Inferior parietal cortex (tissue), 1 donor: ENCODE measurements around the gene PACS1.
A peak's percentile ranks its signal among the peaks of the same experiment; 100 is the strongest.
"Not testable (repeated sequence)": the region's sequence is repeated elsewhere in the genome, so short reads cannot be mapped to it uniquely, and the experiment has no call there.

Source experiments
- DNase-seq: peaks from one replicate; pipeline ENCODE4 v3.0.0-alpha.2; 2016; ENCODE audit errors: extremely low spot score

Gene PACS1

DNA sequence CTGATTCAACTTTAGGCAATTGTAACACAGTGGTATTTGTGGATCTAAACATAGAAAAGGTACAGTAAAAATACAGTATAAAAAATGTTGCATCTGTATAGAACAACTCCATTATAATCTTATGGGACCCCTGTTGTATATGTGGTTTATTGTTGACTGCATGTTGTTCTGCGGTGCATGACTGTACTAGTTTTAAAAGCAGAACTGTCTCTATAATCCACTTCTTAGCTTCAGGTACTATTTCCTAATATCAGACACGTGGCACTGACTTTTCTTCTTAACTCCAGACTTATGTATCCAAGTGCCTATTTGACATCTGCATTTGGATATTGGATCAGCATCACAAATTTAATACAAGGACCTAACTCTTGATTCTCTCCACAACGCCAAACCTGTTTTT is 41.1 kb downstream of the PACS1 start:
- no peak for DNase-seq

GRCh38 chr11:66112041-66112491 is 42.0 kb downstream of the PACS1 start:
- DNase-seq = no peak

GRCh38 chr11:66112601-66113499 is 42.8 kb downstream of the PACS1 start:
- DNase-seq = no peak

GRCh38 chr11:66114957-66115356 is 44.9 kb downstream of the PACS1 start:
- DNase-seq = not testable (repeated sequence)

GRCh38 chr11:66115638-66116301 is 45.7 kb downstream of the PACS1 start:
- no peak for DNase-seq

- DNase-seq = no peak
Observed at GRCh38 chr11:66116576-66117361, 46.7 kb downstream of the PACS1 start.

DNA sequence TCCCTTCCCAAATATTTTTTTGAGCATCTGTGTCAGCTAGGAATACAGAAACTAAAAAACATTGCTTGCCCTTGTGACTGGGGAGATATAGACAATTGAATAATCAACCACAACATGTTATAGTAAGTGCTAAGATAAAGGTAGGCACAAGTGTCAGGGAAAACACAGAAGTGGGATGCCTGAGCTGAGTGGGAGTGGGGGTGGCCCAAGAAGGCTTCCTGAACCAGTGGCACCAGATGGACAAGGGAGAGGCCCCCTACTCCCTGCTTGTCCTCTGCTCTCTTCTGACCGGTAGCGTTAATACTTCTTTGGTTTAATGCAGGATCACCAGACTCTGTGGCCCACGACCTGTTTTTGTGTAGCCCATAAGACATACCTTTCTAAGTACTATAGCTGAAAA is 48.8 kb downstream of the PACS1 start:
- DNase-seq = no peak

DNA sequence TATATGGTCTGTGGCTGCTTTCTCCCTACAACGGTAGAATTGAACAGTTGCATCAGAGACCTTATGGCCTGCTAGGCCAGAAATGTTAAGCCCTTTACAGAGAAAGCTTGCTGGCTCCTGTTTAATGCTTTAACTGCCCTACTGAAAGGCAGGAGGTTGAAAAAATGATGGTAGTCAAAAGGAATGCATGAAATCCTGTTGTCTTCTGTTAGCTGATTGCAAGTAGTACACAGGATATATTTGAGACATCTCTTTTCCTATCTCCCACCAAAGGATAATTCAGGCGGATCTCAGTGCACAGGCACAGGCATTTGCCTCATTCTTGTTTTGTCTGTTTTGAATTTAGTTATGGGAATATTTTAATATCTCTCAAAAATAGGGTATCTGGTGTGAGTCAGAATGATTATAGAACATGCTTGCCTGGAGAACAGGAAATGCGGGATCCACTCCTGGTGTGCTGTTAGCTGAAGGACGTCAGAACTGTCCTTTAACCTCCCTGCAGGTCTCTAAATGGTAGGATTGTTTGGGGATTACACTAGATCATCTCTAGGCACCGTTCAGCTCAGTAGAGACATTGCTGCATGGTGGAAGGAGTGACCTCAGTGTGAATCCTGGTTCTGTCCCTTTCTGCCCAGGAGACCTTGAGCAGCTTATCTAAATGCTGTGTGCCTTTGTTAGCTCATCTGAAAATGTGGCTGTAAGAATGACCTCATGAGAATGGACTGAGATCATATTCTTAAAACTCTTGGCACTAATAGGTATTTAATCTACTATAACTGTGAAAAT is 49.5 kb downstream of the PACS1 start:
- DNase-seq = no peak

GRCh38 chr11:66121466-66121865 is 51.4 kb downstream of the PACS1 start:
- DNase-seq = no peak

DNA sequence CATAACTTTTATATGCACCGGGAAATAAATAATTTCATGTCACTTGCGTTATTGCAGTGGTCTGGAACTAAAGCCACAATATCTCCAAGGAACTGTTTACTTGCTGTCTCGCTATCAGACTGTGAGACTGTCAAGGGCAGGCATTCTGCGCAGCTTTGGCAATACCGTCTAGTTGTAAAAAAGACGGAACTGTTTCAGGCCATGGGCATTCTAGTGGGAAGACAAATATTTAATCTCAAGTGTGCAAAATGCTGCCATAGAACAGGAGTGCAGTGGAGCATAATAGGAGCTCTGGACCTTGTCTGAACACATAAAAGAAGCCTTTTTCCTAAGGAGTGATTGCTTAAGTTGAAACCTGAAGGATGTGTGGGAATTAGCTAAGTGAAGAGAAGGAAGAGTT is 53.8 kb downstream of the PACS1 start:
- DNase-seq = no peak

- DNase-seq = no peak
Observed at GRCh38 chr11:66124564-66124963, 54.5 kb downstream of the PACS1 start.

- no peak for DNase-seq
Observed at GRCh38 chr11:66126064-66126463, 56.0 kb downstream of the PACS1 start.

DNA sequence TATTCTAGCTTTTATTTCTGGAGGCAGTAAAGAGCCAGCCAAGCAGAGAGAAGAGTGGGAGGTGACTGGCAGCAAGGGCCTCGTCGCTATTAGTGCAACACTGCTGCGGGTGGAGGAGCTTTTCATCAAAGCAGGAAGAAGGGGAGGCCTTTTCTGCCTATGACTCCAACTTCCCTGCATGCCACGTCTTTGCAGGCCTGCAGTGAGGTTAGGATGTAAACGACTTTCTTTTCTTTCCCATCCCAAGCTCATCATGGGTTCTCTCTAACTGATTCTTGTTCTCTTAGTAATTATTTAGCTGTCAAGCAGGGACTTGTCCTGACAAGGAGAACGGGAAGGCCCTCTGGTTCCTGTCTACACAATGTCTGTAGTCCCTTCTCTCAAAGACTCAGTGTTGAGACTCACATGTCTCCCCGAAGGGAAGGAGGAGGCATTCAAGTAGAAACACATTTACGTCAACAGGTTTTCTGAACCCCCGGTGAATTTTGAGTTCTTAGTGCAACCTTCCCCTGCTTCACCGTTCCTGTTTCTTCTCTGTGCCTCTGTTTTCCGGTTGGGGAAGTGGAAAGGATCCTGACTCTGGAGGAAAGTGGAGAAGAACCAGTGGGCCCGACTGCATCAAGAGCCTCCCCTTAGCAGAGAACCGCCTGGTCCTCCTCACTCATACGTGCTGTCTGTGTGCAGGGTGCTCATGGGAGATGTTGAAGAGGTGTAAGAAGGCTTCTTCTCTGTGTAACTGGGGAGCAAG is 56.9 kb downstream of the PACS1 start:
- DNase-seq = peak; percentile 52

DNA sequence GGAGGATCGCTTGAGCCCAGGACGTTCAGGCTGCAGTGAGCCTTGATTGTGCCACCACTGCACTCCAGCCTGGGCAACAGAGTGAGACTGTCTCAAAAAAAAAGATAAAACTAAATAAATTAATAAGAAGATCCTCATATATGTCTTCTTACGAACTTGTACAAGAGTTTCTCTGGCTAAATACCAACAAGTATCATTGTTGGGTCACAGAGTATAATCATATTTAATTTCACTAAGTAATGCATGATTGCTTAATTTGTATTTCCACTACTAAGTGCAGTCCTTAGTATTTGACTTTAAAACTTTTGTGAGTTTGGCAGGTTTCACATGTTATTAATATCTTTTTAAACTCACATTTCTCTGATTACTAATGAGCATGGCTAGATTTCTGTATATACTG is 60.9 kb downstream of the PACS1 start:
- DNase-seq = no peak

DNA sequence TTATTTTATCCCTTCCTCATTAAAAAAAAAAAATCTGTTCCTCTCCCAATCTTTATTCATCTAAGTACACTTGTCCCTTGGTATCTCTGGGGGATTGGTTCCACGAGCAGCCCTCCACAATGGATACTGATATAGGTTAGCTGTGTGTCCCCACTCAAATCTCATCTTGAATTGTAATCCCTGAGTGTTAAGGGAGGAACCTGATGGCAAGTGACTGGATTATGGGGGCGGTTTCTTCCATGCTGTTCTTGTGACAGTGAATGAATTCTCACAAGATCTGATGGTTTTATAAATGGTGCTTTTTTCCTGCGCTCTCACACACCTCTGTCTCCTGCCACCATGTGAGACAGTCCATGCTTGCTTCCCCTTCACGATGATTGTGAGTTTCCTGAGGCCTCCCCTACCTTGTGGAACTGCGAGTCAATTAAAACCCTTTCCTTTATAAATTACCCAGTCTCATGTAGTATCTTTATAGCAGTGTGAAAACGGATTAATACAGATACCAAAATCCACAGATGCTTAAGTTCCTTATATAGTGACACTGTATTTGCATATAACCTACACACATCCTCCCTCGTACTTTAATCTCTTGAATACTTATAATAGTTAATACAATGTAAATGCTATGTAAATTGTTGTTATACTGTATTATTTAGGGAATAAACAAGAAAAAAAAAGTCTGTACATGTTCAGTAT is 62.0 kb downstream of the PACS1 start:
- no peak for DNase-seq

DNA sequence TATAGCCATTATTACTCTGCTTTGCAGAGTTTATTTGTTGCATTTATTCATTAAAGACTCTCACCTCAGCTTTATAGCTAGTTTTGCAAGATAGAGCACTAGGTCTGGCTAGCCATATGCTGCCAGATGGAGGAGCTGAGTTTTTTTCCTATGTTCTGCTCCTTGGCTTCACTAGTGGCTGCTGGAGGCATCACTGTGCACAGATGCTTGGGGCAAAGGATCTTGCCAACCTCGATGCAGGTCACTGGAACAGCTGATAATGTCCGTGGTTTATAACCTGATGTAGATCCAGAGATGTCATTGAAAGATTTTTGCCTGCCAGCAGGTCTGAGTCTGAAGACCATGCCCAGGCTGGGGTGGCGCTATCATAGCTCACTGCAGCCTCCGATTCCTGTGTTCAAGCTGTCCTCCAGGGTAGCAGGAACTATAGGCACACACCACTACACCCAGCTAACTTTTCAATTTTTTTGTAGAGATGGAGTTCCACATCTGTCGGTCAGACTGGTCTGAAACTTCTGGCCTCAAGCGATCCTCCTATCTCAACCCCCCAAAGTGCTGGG is 63.2 kb downstream of the PACS1 start:
- no peak for DNase-seq

DNA sequence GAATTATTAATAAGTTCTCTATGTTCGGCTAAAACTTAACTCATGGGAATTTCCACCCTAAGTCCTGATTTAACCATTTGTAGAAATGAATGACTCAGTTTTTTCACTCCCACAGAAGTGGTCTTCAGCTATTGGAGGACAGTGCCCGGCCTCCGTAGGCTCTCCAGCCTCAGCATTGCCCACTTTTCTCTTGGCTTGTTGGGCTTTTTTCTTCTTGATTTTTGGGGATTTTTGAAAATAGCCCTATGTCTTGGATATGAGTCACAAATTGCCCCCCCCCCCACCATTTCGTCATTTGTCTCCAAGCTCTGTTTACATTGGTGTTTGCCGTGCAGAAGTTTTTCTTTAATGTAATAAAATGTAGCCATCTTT is 66.7 kb downstream of the PACS1 start:
- no peak for DNase-seq

- DNase-seq = no peak
Observed at GRCh38 chr11:66139817-66140404, 69.8 kb downstream of the PACS1 start.
